Measurements from ENCODE around the gene CRYL1. TPM values are rescaled to one million over a fixed set of nuclear protein-coding genes. Genes with fewer than 3 reads are reported as not detected.
"Not testable (repeated sequence)": the region's sequence is repeated elsewhere in the genome, so short reads cannot be mapped to it uniquely, and the experiment has no call there.

Gene CRYL1
- polyA plus RNA-seq, 1 donor from 2014 or later: 10.6 TPM

GRCh38 chr13:20436505-20436904 lies 89.2 kb downstream of the CRYL1 start:
- Histone ChIP-seq H3K27ac (ENCODE audit: low read length) (no peak overlapping the region), H3K79me2 (replicated peaks; ENCODE audit: insufficient read depth, low read length) (no peaks in the 10 kb centered on the region), H3K9me3 (ENCODE audit: low read length) (no peaks in the 10 kb centered on the region), H3K4me3 (ENCODE audit: low read length) (no peak overlapping the region), H3F3A (ENCODE audit: insufficient read depth, low read length, poor library complexity, severe bottlenecking) (no peaks in the 10 kb centered on the region), H3K36me3 (ENCODE audit: insufficient read depth, low read length) (no peaks in the 10 kb centered on the region), H3K4me2 (ENCODE audit: low read length) (no peak overlapping the region), H3K9me2 (ENCODE audit: insufficient read depth, low read length) (no peaks in the 10 kb centered on the region), H3K9ac (ENCODE audit: low read length) (no peak overlapping the region), H3K27me3 (ENCODE audit: insufficient read depth, low read depth, low read length) (no peaks in the 10 kb centered on the region), H4K20me1 (ENCODE audit: insufficient read depth) (no peaks in the 10 kb centered on the region), H2AFZ (ENCODE audit: low read depth, low read length) (no peak overlapping the region)
- TF ChIP-seq CTCF (IDR thresholded peaks at IDR 0.05; ENCODE audit: poor library complexity, severe bottlenecking) (no peak), SMC3 (conservative IDR thresholded peaks at IDR 0.05; ENCODE audit: poor library complexity) (no peak), REST (IDR thresholded peaks at IDR 0.05; ENCODE audit: borderline replicate concordance) (no peak), TAF1 (IDR thresholded peaks at IDR 0.05; ENCODE audit: low read depth) (no peak), POLR2AphosphoS5 (IDR thresholded peaks at IDR 0.05) (no peak), EP300 (conservative IDR thresholded peaks at IDR 0.05; ENCODE audit: poor library complexity, severe bottlenecking) (no peak), EZH2 (IDR thresholded peaks at IDR 0.05; ENCODE audit: borderline replicate concordance, insufficient read depth, low read length, poor library complexity, severe bottlenecking) (no peak), RAD21 (conservative IDR thresholded peaks at IDR 0.05) (no peak)

GRCh38 chr13:20435616-20436368 lies 89.9 kb downstream of the CRYL1 start:
- H3K4me2 ChIP-seq (ENCODE audit: low read length): no peak overlapping the region
- no peaks in the 10 kb centered on the region for H3K27me3 ChIP-seq (ENCODE audit: insufficient read depth, low read depth, low read length)
- no peak for TF ChIP-seq SMC3 (conservative IDR thresholded peaks at IDR 0.05; ENCODE audit: poor library complexity)
- no peak for TF ChIP-seq EP300 (conservative IDR thresholded peaks at IDR 0.05; ENCODE audit: poor library complexity, severe bottlenecking)
- TF ChIP-seq RAD21 (conservative IDR thresholded peaks at IDR 0.05): no peak
- no peak for TF ChIP-seq MXI1 (conservative IDR thresholded peaks at IDR 0.05; ENCODE audit: poor library complexity, severe bottlenecking)
- TF ChIP-seq POLR2AphosphoS5 (IDR thresholded peaks at IDR 0.05): no peak
- TF ChIP-seq EZH2 (IDR thresholded peaks at IDR 0.05; ENCODE audit: borderline replicate concordance, insufficient read depth, low read length, poor library complexity, severe bottlenecking): no peak
- TF ChIP-seq CTCF (IDR thresholded peaks at IDR 0.05; ENCODE audit: poor library complexity, severe bottlenecking): no peak
- no peak for TF ChIP-seq TAF1 (IDR thresholded peaks at IDR 0.05; ENCODE audit: low read depth)
- TF ChIP-seq REST (IDR thresholded peaks at IDR 0.05; ENCODE audit: borderline replicate concordance): no peak
- no peaks in the 10 kb centered on the region for H4K20me1 ChIP-seq (ENCODE audit: insufficient read depth)
- no peaks in the 10 kb centered on the region for H3K9me3 ChIP-seq (ENCODE audit: low read length)
- no peak overlapping the region for H3K4me3 ChIP-seq (ENCODE audit: low read length)
- no peaks in the 10 kb centered on the region for H3K79me2 ChIP-seq (replicated peaks; ENCODE audit: insufficient read depth, low read length)
- no peak overlapping the region for H3K27ac ChIP-seq (ENCODE audit: low read length)
- no peaks in the 10 kb centered on the region for H3F3A ChIP-seq (ENCODE audit: insufficient read depth, low read length, poor library complexity, severe bottlenecking)
- H3K9me2 ChIP-seq (ENCODE audit: insufficient read depth, low read length): no peaks in the 10 kb centered on the region
- no peak overlapping the region for H2AFZ ChIP-seq (ENCODE audit: low read depth, low read length)
- H3K9ac ChIP-seq (ENCODE audit: low read length): no peak overlapping the region
- H3K36me3 ChIP-seq (ENCODE audit: insufficient read depth, low read length): no peaks in the 10 kb centered on the region

- not testable (repeated sequence) for H2AFZ ChIP-seq (ENCODE audit: low read depth, low read length); H3F3A ChIP-seq (ENCODE audit: insufficient read depth, low read length, poor library complexity, severe bottlenecking); H3K9me2 ChIP-seq (ENCODE audit: insufficient read depth, low read length); H3K36me3 ChIP-seq (ENCODE audit: insufficient read depth, low read length); H3K79me2 ChIP-seq (replicated peaks; ENCODE audit: insufficient read depth, low read length); H3K9ac ChIP-seq (ENCODE audit: low read length); H3K27me3 ChIP-seq (ENCODE audit: insufficient read depth, low read depth, low read length); H4K20me1 ChIP-seq (ENCODE audit: insufficient read depth); H3K27ac ChIP-seq (ENCODE audit: low read length); H3K4me2 ChIP-seq (ENCODE audit: low read length); H3K4me3 ChIP-seq (ENCODE audit: low read length); H3K9me3 ChIP-seq (ENCODE audit: low read length)
These were observed 91.4 kb downstream of the CRYL1 start for GRCh38 chr13:20434210-20434609.

Measured in neural cell (in vitro differentiated cells).